ENCODE results near the gene LCP2. TPM values are rescaled to one million over a fixed set of nuclear protein-coding genes. Genes with fewer than 3 reads are reported as not detected.

Gene LCP2
- total and polyA plus RNA-seq, 2 of the 4 experiments (the other 2 are of a cell fraction) = not detected

DNA sequence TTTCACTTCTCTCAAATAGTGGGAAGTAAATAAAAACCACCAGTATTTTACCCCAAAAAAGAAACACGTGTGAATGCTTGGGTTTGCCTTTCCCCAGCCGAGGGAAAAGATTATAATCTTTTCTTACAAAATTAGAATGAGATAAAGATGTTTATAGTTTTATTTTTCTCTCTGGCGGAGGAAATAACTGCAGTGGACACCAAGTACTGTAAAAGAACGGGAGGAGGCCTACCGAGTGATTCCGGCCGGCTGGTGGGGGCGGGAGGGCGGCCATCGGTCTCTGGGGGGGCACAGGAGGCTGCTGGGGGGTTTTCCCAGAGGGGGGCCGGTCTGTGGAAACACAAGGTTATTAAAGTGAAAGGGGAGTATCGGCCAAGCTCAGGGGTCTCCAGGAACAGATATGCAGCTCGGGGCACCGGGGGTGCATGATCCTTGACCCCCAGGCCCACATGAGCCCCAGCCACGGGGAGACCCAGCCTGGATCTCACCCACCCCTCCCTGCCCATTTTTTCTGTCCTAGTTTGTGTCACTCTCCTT, 29.4 kb downstream of the LCP2 start:
- Histone ChIP-seq H4K91ac (ENCODE audit: insufficient read depth, low read depth, low read length) (no peak overlapping the region), H2BK5ac (ENCODE audit: low read depth, low read length, poor library complexity, severe bottlenecking) (no peak overlapping the region), H3K56ac (ENCODE audit: extremely low read depth, insufficient read depth, low read length) (no peak overlapping the region), H3K9me1 (ENCODE audit: insufficient read depth, low read length) (no peaks in the 10 kb centered on the region), H3K9ac (ENCODE audit: low read depth, low read length) (no peak overlapping the region), H3K36me3 (ENCODE audit: control insufficient read depth, insufficient read depth, low read length) (no peaks in the 10 kb centered on the region), H4K8ac (ENCODE audit: low read depth in 2 of 2, low read length in 2 of 2) (no peak overlapping the region), H2BK20ac (ENCODE audit: low read depth, low read length) (no peak overlapping the region), H2AFZ (replicated peaks; ENCODE audit: low read length, poor library complexity) (peak overlapping the region; percentile 18), H3K4me1 (ENCODE audit: control insufficient read depth, insufficient read depth, low read length) (no peaks in the 10 kb centered on the region), H2AK9ac (replicated peaks; ENCODE audit: low read depth, low read length, poor library complexity) (no peak overlapping the region), H2BK120ac (ENCODE audit: low read depth, low read length) (no peak overlapping the region), H4K5ac (ENCODE audit: low read depth, low read length) (no peak overlapping the region), H3K9me3 (ENCODE audit: control insufficient read depth, insufficient read depth, low read length) (no peaks in the 10 kb centered on the region), H3K4me3 (ENCODE audit: insufficient read depth, low read depth, low read length) (no peak overlapping the region), H4K20me1 (ENCODE audit: insufficient read depth, low read length) (no peaks in the 10 kb centered on the region), H3K27me3 (ENCODE audit: control insufficient read depth, insufficient read depth, low read length) (peaks cover 3% of the 10 kb centered on the region), H3K4ac (ENCODE audit: low read depth, low read length) (no peak overlapping the region), H2AK5ac (ENCODE audit: low read depth, low read length) (no peak overlapping the region), H2BK15ac (ENCODE audit: low read depth, low read length) (no peak overlapping the region), H3K14ac (replicated peaks; ENCODE audit: low read depth, low read length) (no peak overlapping the region), H3K27ac (ENCODE audit: insufficient read depth, low read length) (no peak overlapping the region), H3K23ac (ENCODE audit: low read depth, low read length) (no peak overlapping the region), H3K79me1 (ENCODE audit: low read depth in 1 of 2, low read length in 2 of 2) (no peaks in the 10 kb centered on the region), H3K18ac (ENCODE audit: low read depth, low read length) (no peak overlapping the region), H3K4me2 (ENCODE audit: low read depth, low read length) (no peak overlapping the region; the same call in 1 of the 2 replicates)
- TF ChIP-seq CHD1 (IDR thresholded peaks at IDR 0.05; ENCODE audit: low read depth, low read length) (no peak), RAD21 (IDR thresholded peaks at IDR 0.05; ENCODE audit: low read length) (no peak), BHLHE40 (IDR thresholded peaks at IDR 0.05; ENCODE audit: low read depth, low read length) (no peak), SMC3 (IDR thresholded peaks at IDR 0.05; ENCODE audit: low read depth, low read length) (no peak), FOS (IDR thresholded peaks at IDR 0.05; ENCODE audit: low read depth, low read length) (no peak), MXI1 (IDR thresholded peaks at IDR 0.05; ENCODE audit: borderline replicate concordance, low read depth, low read length) (no peak), NFE2L2 (IDR thresholded peaks at IDR 0.05; ENCODE audit: low read depth, low read length) (no peak), CEBPB (IDR thresholded peaks at IDR 0.05; ENCODE audit: low read depth, low read length) (no peak), RCOR1 (IDR thresholded peaks at IDR 0.05; ENCODE audit: insufficient replicate concordance, low read length) (no peak), POLR2A (IDR thresholded peaks at IDR 0.05; ENCODE audit: low read depth, low read length) (no peak), RFX5 (IDR thresholded peaks at IDR 0.05; ENCODE audit: low read depth, low read length) (no peak), MAFK (IDR thresholded peaks at IDR 0.05; ENCODE audit: low read depth, low read length) (no peak)
- TF ChIP-seq, protein P1, sequence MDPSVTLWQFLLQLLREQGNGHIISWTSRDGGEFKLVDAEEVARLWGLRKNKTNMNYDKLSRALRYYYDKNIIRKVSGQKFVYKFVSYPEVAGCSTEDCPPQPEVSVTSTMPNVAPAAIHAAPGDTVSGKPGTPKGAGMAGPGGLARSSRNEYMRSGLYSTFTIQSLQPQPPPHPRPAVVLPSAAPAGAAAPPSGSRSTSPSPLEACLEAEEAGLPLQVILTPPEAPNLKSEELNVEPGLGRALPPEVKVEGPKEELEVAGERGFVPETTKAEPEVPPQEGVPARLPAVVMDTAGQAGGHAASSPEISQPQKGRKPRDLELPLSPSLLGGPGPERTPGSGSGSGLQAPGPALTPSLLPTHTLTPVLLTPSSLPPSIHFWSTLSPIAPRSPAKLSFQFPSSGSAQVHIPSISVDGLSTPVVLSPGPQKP (IDR thresholded peaks at IDR 0.05; ENCODE audit: borderline replicate concordance, low read depth, low read length) = no peak
- TF ChIP-seq, protein P2, sequence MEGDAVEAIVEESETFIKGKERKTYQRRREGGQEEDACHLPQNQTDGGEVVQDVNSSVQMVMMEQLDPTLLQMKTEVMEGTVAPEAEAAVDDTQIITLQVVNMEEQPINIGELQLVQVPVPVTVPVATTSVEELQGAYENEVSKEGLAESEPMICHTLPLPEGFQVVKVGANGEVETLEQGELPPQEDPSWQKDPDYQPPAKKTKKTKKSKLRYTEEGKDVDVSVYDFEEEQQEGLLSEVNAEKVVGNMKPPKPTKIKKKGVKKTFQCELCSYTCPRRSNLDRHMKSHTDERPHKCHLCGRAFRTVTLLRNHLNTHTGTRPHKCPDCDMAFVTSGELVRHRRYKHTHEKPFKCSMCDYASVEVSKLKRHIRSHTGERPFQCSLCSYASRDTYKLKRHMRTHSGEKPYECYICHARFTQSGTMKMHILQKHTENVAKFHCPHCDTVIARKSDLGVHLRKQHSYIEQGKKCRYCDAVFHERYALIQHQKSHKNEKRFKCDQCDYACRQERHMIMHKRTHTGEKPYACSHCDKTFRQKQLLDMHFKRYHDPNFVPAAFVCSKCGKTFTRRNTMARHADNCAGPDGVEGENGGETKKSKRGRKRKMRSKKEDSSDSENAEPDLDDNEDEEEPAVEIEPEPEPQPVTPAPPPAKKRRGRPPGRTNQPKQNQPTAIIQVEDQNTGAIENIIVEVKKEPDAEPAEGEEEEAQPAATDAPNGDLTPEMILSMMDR (conservative IDR thresholded peaks at IDR 0.05; ENCODE audit: low read depth, low read length) = no peak
- dilution Hi-C loops (cut with HindIII; ENCODE audit: low sequenced_read_pairs, unreplicated experiment) (no loop called here), in situ Hi-C loops (cut with MboI; ENCODE audit: low sequenced_read_pairs) (no loop called here), intact Hi-C loops (cut with micrococcal nuclease) (loop anchor here (1.0 to 10.0 kb wide), 2 partner anchors 151 to 357 kb away; no protein-coding TSS in a partner anchor)
- WGBS, 2 experiments (ENCODE audit: extremely low coverage in 2 of 2, insufficient read length in 1 of 2) = no CpG with 5 or more reads among the region's 15 CpGs
- no TSS peak for BruUV-seq (replicated peaks)
- ATAC-seq (ENCODE audit: low read depth) = no peak
- CTCF ChIA-PET = no interaction called here
- DNase-seq = no peak
- POLR2A ChIA-PET (ENCODE audit: unreplicated experiment) = no interaction called here
